Measurements from ENCODE around the gene LIFR. TPM values are rescaled to one million over a fixed set of nuclear protein-coding genes. Genes with fewer than 3 reads are reported as not detected.
A peak's percentile ranks its signal among the peaks of the same experiment; 100 is the strongest.

LIFR gene
- total and polyA plus RNA-seq, 2 donors (not counting 1 experiment from before 2014, with no cell fraction given): 43.6 to 65.1 TPM

DNA sequence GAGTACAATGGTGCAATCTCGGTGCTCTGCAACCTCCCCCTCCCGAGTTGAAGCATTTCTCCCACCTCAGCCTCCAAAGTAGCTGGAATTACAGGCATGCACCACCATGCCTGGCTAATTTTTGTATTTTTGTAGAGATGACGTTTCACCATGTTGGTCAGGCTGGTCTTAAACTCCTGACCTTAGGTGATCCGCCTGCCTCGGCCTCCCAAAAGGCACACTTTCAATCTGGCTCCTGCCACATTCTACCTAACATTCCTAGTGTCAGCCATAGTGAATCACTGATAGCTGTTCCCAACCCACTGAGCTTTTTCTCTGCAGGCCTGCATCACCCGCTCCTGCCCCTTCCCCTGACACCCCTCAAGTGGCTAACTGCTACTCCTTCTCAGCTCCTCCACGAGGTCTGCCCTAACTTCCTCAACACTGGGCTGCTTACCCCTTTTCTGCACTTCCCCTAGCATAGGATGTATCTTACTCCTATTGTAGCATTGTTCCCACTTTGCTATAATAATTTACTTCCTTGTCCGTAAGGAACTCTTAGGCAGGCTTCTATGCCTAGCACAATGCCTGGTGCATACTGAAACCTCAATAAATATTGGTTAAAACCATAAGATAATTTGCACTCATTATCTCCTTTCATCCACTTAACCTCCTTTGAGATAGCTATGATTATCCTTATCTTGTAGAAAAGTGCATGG, 42.0 kb upstream of the LIFR start:
- H3K4me2 ChIP-seq (ENCODE audit: extremely low read depth, insufficient read depth, low read length): no peak overlapping the region
- H3K9ac ChIP-seq (ENCODE audit: insufficient read depth, low read length): no peak overlapping the region
- no peak for DNase-seq (ENCODE audit: low read depth in 2 of 2)
- H2AFZ ChIP-seq (ENCODE audit: low read length): no peak overlapping the region
- TF ChIP-seq, protein P1, sequence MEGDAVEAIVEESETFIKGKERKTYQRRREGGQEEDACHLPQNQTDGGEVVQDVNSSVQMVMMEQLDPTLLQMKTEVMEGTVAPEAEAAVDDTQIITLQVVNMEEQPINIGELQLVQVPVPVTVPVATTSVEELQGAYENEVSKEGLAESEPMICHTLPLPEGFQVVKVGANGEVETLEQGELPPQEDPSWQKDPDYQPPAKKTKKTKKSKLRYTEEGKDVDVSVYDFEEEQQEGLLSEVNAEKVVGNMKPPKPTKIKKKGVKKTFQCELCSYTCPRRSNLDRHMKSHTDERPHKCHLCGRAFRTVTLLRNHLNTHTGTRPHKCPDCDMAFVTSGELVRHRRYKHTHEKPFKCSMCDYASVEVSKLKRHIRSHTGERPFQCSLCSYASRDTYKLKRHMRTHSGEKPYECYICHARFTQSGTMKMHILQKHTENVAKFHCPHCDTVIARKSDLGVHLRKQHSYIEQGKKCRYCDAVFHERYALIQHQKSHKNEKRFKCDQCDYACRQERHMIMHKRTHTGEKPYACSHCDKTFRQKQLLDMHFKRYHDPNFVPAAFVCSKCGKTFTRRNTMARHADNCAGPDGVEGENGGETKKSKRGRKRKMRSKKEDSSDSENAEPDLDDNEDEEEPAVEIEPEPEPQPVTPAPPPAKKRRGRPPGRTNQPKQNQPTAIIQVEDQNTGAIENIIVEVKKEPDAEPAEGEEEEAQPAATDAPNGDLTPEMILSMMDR (conservative IDR thresholded peaks at IDR 0.05 in 1 of 2, IDR thresholded peaks at IDR 0.05 in 1 of 2; ENCODE audit: low read depth in 1 of 2, low read length in 2 of 2): no peak
- no peak for TF ChIP-seq EZH2 (IDR thresholded peaks at IDR 0.05; ENCODE audit: low read length, missing control alignments)
- H3K36me3 ChIP-seq (ENCODE audit: control insufficient read depth, insufficient read depth, low read length): no peaks in the 10 kb centered on the region
- H3K27me3 ChIP-seq (ENCODE audit: control insufficient read depth, insufficient read depth, low read length): no peaks in the 10 kb centered on the region
- peaks cover 20% of the 10 kb centered on the region for H3K4me1 ChIP-seq (ENCODE audit: control insufficient read depth, extremely low read depth, insufficient read depth, low read length)
- no peak overlapping the region for H3K4me3 ChIP-seq (replicated peaks in 1 of 4; ENCODE audit: control extremely low read depth in 1 of 4, insufficient read depth in 1 of 4, low read depth in 3 of 4, low read length in 4 of 4)
- H3K9me3 ChIP-seq (ENCODE audit: control insufficient read depth, insufficient read depth, low read depth, low read length): no peaks in the 10 kb centered on the region
- H4K20me1 ChIP-seq (ENCODE audit: control insufficient read depth, extremely low read depth, insufficient read depth, low read length): no peaks in the 10 kb centered on the region
- no peak overlapping the region for H3K27ac ChIP-seq (ENCODE audit: insufficient read depth, low read length)
- H3K79me2 ChIP-seq (ENCODE audit: control insufficient read depth, insufficient read depth, low read length): no peaks in the 10 kb centered on the region

DNA sequence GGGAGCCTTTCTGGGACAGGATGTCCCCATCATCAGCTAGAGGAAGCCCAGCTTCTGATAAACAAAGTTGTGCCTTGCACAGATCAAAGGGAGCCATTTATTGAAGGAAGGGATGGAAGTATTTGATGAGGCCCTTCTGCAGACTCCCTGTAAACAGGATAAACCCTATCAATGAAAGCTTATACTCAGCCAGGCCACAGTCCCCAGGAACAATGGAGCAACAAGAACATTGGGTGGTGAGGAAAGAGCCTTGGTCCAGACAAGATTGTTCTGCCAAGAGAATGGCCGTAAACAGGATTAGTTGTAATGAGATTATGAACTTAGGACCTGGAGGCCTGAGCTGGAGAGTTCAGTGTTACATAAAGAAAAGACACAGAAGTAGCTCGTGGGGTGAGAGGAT, 40.5 kb upstream of the LIFR start:
- Histone ChIP-seq H3K4me2 (ENCODE audit: extremely low read depth, insufficient read depth, low read length) (no peak overlapping the region), H3K79me2 (ENCODE audit: control insufficient read depth, insufficient read depth, low read length) (no peaks in the 10 kb centered on the region), H4K20me1 (ENCODE audit: control insufficient read depth, extremely low read depth, insufficient read depth, low read length) (no peaks in the 10 kb centered on the region), H3K4me1 (ENCODE audit: control insufficient read depth, extremely low read depth, insufficient read depth, low read length) (peaks cover 17% of the 10 kb centered on the region), H3K4me3 (replicated peaks in 1 of 4; ENCODE audit: control extremely low read depth in 1 of 4, insufficient read depth in 1 of 4, low read depth in 3 of 4, low read length in 4 of 4) (no peak overlapping the region), H3K36me3 (ENCODE audit: control insufficient read depth, insufficient read depth, low read length) (no peaks in the 10 kb centered on the region), H3K27ac (ENCODE audit: insufficient read depth, low read length) (no peak overlapping the region), H2AFZ (ENCODE audit: low read length) (no peak overlapping the region), H3K27me3 (ENCODE audit: control insufficient read depth, insufficient read depth, low read length) (no peaks in the 10 kb centered on the region), H3K9me3 (ENCODE audit: control insufficient read depth, insufficient read depth, low read depth, low read length) (no peaks in the 10 kb centered on the region), H3K9ac (ENCODE audit: insufficient read depth, low read length) (no peak overlapping the region)
- no peak for DNase-seq (ENCODE audit: low read depth in 2 of 2)
- TF ChIP-seq, protein P1 (conservative IDR thresholded peaks at IDR 0.05 in 1 of 2, IDR thresholded peaks at IDR 0.05 in 1 of 2; ENCODE audit: low read depth in 1 of 2, low read length in 2 of 2): no peak
- no peak for TF ChIP-seq EZH2 (IDR thresholded peaks at IDR 0.05; ENCODE audit: low read length, missing control alignments)

- Histone ChIP-seq H3K79me2 (ENCODE audit: control insufficient read depth, insufficient read depth, low read length) (no peaks in the 10 kb centered on the region), H3K4me3 (replicated peaks in 1 of 4; ENCODE audit: control extremely low read depth in 1 of 4, insufficient read depth in 1 of 4, low read depth in 3 of 4, low read length in 4 of 4) (no peak overlapping the region), H4K20me1 (ENCODE audit: control insufficient read depth, extremely low read depth, insufficient read depth, low read length) (no peaks in the 10 kb centered on the region), H3K36me3 (ENCODE audit: control insufficient read depth, insufficient read depth, low read length) (no peaks in the 10 kb centered on the region), H3K9me3 (ENCODE audit: control insufficient read depth, insufficient read depth, low read depth, low read length) (no peaks in the 10 kb centered on the region), H3K27ac (ENCODE audit: insufficient read depth, low read length) (no peak overlapping the region), H3K9ac (ENCODE audit: insufficient read depth, low read length) (no peak overlapping the region), H3K4me2 (ENCODE audit: extremely low read depth, insufficient read depth, low read length) (no peak overlapping the region), H3K27me3 (ENCODE audit: control insufficient read depth, insufficient read depth, low read length) (no peaks in the 10 kb centered on the region), H2AFZ (ENCODE audit: low read length) (no peak overlapping the region), H3K4me1 (ENCODE audit: control insufficient read depth, extremely low read depth, insufficient read depth, low read length) (peaks cover 11% of the 10 kb centered on the region)
- DNase-seq (ENCODE audit: low read depth in 2 of 2): peak; percentile 22 to 78
- TF ChIP-seq EZH2 (IDR thresholded peaks at IDR 0.05; ENCODE audit: low read length, missing control alignments): no peak
- TF ChIP-seq, protein P1 (conservative IDR thresholded peaks at IDR 0.05 in 1 of 2, IDR thresholded peaks at IDR 0.05 in 1 of 2; ENCODE audit: low read depth in 1 of 2, low read length in 2 of 2): no peak
Measured at GRCh38 chr5:38595132-38595745, 38.8 kb upstream of the LIFR start.
